Osteoblast (primary cell): ENCODE data around the gene MAP4K4. TPM values are rescaled to one million over a fixed set of nuclear protein-coding genes. Genes with fewer than 3 reads are reported as not detected.

Experiments
- DNase-seq: peaks from one replicate; pipeline ENCODE4 v3.0.0; 2011; ENCODE audit warnings: low spot score, mixed read lengths; ENCODE audit not compliant: insufficient read length; ENCODE audit errors: missing footprints
- H2AFZ ChIP-seq: 2 replicates; pipeline ENCODE4 v1.6.0; 2011; ENCODE audit warnings: mild to moderate bottlenecking, low read length
- H3K27ac ChIP-seq: 2 replicates; pipeline ENCODE4 v1.5.1; 2011; ENCODE audit warnings: mild to moderate bottlenecking, low read depth, low read length, moderate library complexity
- H3K27me3 ChIP-seq: 2 replicates; pipeline ENCODE4 v1.6.0; 2012; ENCODE audit warnings: mild to moderate bottlenecking, control low read depth, inconsistent platforms, low read length, moderate library complexity; ENCODE audit not compliant: insufficient read depth
- H3K36me3 ChIP-seq: 2 replicates; pipeline ENCODE4 v1.5.1; 2011; ENCODE audit warnings: mild to moderate bottlenecking, low read length, control low read depth, moderate library complexity; ENCODE audit not compliant: insufficient read depth
- H3K4me1 ChIP-seq: 2 replicates; pipeline ENCODE4 v1.5.1; 2011; ENCODE audit warnings: mild to moderate bottlenecking, low read length, control low read depth, moderate library complexity; ENCODE audit not compliant: insufficient read depth
- H3K4me2 ChIP-seq: 2 replicates; pipeline ENCODE4 v1.6.0; 2011; ENCODE audit warnings: mild to moderate bottlenecking, low read length; ENCODE audit not compliant: insufficient read depth
- H3K4me3 ChIP-seq: fragments of 200-600 bp; sonication (generic); 3 replicates; pipeline ENCODE4 v1.5.1; 2012; ENCODE audit warnings: mild to moderate bottlenecking, low read length, inconsistent platforms; ENCODE audit not compliant: insufficient read depth
- H3K79me2 ChIP-seq: 2 replicates; pipeline ENCODE4 v1.6.0; 2012; ENCODE audit warnings: mild to moderate bottlenecking, low read length, control low read depth, inconsistent platforms; ENCODE audit not compliant: insufficient read depth
- H3K9me3 ChIP-seq: 2 replicates; pipeline ENCODE4 v1.5.1; 2011; ENCODE audit warnings: low read depth, low read length, control low read depth
- H4K20me1 ChIP-seq: 2 replicates; pipeline ENCODE4 v1.6.0; 2012; ENCODE audit warnings: mild to moderate bottlenecking, low read length, control low read depth; ENCODE audit not compliant: insufficient read depth
- total RNA-seq: library from RNA; depleted of rRNA; stranded (reverse); fragments of >200 nt; gene quantifications from 2 replicates; pipeline ENCODE4 v1.2.3, GENCODE V29; 2012
- TF ChIP-seq, protein P1 (sequence below): IDR thresholded peaks from 2 replicates; pipeline ENCODE4 v1.5.1; 2011; ENCODE audit warnings: mild to moderate bottlenecking, low read depth, low read length, moderate library complexity; ENCODE audit errors: extremely low read depth

Gene MAP4K4
- total RNA-seq, 1 donor, result 231 TPM

DNA sequence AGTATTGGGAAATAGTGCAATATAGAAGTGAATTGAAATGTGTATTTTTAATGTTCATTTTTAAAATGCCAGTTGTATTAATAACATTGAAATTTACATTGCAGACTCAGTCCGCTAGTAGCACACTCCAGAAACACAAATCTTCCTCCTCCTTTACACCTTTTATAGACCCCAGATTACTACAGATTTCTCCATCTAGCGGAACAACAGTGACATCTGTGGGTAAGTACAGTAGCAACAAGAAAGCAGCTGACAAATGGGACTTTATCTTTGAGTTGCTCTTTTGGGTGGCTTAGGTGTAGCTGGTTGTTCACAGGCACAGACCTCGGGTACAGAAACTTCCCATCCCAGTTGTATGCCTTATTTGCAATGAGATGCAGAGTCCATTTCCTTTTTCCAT, 176.0 kb downstream of the MAP4K4 start:
- H2AFZ ChIP-seq, result no peak overlapping the region
- TF ChIP-seq, protein P1, sequence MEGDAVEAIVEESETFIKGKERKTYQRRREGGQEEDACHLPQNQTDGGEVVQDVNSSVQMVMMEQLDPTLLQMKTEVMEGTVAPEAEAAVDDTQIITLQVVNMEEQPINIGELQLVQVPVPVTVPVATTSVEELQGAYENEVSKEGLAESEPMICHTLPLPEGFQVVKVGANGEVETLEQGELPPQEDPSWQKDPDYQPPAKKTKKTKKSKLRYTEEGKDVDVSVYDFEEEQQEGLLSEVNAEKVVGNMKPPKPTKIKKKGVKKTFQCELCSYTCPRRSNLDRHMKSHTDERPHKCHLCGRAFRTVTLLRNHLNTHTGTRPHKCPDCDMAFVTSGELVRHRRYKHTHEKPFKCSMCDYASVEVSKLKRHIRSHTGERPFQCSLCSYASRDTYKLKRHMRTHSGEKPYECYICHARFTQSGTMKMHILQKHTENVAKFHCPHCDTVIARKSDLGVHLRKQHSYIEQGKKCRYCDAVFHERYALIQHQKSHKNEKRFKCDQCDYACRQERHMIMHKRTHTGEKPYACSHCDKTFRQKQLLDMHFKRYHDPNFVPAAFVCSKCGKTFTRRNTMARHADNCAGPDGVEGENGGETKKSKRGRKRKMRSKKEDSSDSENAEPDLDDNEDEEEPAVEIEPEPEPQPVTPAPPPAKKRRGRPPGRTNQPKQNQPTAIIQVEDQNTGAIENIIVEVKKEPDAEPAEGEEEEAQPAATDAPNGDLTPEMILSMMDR, result no peak
- no peaks in the 10 kb centered on the region for H3K4me1 ChIP-seq
- H3K27me3 ChIP-seq, result no peaks in the 10 kb centered on the region
- peaks cover 87% of the 10 kb centered on the region for H3K36me3 ChIP-seq
- no peaks in the 10 kb centered on the region for H4K20me1 ChIP-seq
- H3K27ac ChIP-seq, result no peak overlapping the region
- H3K4me2 ChIP-seq, result no peak overlapping the region
- no peak for DNase-seq
- H3K9me3 ChIP-seq, result no peaks in the 10 kb centered on the region
- H3K79me2 ChIP-seq, result peaks cover 66% of the 10 kb centered on the region
- no peak overlapping the region for H3K4me3 ChIP-seq

DNA sequence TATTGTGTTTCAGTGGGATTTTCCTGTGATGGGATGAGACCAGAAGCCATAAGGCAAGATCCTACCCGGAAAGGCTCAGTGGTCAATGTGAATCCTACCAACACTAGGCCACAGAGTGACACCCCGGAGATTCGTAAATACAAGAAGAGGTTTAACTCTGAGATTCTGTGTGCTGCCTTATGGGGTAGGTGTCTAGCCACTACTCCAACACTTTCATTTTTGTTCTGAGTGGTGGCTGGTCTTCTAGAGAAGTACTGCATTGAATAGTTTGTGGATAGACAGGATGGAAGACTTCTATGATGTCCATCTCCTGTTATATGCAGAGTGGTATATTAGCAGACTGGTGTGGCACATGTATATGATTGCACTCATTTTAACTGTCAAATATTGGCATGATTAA, 176.6 kb downstream of the MAP4K4 start:
- Histone ChIP-seq H3K4me2 (no peak overlapping the region), H3K36me3 (peaks cover 88% of the 10 kb centered on the region), H3K27ac (peak overlapping the region; percentile 2), H4K20me1 (no peaks in the 10 kb centered on the region), H3K9me3 (no peaks in the 10 kb centered on the region), H2AFZ (no peak overlapping the region), H3K4me3 (no peak overlapping the region), H3K4me1 (peaks cover 2% of the 10 kb centered on the region), H3K27me3 (no peaks in the 10 kb centered on the region), H3K79me2 (peaks cover 68% of the 10 kb centered on the region)
- no peak for DNase-seq
- TF ChIP-seq, protein P1, result no peak

DNA sequence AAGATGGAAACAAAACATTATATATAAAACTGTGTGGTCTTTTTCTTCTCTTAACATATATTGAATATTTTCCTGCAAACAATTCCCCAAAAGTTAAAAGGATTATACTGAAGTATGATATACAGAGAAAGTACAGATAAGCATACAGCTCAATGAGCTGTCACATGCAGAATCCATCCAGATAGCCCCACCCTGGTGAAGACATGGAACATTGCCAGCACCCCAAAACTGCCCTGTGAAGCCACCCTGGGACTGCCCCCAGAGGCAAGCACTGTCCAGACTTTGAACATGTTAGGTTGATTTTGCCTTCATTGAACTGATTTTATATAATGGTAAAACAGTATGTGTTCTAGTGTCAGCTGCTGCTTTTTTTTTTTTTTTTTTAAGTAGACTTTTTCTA, 182.0 kb downstream of the MAP4K4 start:
- Histone ChIP-seq H2AFZ (no peak overlapping the region), H3K27ac (peak overlapping the region; percentile 33), H3K27me3 (no peaks in the 10 kb centered on the region), H4K20me1 (peaks cover 2% of the 10 kb centered on the region), H3K79me2 (peaks cover 65% of the 10 kb centered on the region), H3K36me3 (peaks cover 68% of the 10 kb centered on the region), H3K9me3 (no peaks in the 10 kb centered on the region), H3K4me3 (no peak overlapping the region), H3K4me2 (no peak overlapping the region), H3K4me1 (peaks cover 27% of the 10 kb centered on the region)
- TF ChIP-seq, protein P1, result no peak
- no peak for DNase-seq

DNA sequence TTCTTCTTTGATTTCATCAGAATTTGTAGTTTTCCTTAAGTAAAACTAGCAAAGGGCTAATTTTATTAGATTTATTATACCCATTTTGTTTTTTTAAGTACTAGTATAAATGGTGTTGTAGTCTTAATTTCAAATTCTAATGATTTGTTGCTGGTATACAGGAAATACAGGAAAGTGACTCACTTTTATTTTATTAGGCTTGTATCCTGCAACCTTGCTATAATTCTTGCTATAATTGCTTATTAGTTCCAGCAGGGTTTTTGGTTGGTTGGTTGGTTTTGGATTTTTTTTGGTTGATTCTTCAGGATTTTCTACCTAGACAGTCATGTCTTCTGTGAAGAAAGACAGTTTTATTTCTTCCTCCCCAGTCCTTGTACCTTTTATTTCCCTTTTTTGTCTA, 183.6 kb downstream of the MAP4K4 start:
- H3K4me2 ChIP-seq, result no peak overlapping the region
- peaks cover 29% of the 10 kb centered on the region for H3K4me1 ChIP-seq
- H4K20me1 ChIP-seq, result peaks cover 2% of the 10 kb centered on the region
- H3K79me2 ChIP-seq, result peaks cover 64% of the 10 kb centered on the region
- no peaks in the 10 kb centered on the region for H3K27me3 ChIP-seq
- H3K9me3 ChIP-seq, result no peaks in the 10 kb centered on the region
- no peak overlapping the region for H2AFZ ChIP-seq
- H3K4me3 ChIP-seq, result no peak overlapping the region
- DNase-seq, result no peak
- H3K27ac ChIP-seq, result no peak overlapping the region
- H3K36me3 ChIP-seq, result peaks cover 64% of the 10 kb centered on the region
- TF ChIP-seq, protein P1, result no peak
